HG02763 (cell line): ENCODE results near the gene CALR3.
A peak's percentile ranks its signal among the peaks of the same experiment; 100 is the strongest.
"Not testable (repeated sequence)": the region's sequence is repeated elsewhere in the genome, so short reads cannot be mapped to it uniquely, and the experiment has no call there.

Experiments used
- ATAC-seq: cut with Tn5 transposase; IDR thresholded peaks from one replicate; pipeline ENCODE4 v1.9.1; 2021; ENCODE audit warnings: mild to moderate bottlenecking, moderate library complexity; ENCODE audit not compliant: unreplicated experiment

Gene CALR3

GRCh38 chr19:16495982-16496612, at the start of gene CALR3, which contains the start of gene C19orf44:
TSS of gene CALR3 (minus strand) at chr19:16496167. CDS start at chr19:16496129, 38 bp downstream.
TSS of gene C19orf44 (plus strand) at chr19:16496394. CDS start at chr19:16500793, 4,399 bp downstream.
- ATAC-seq: peak; percentile 98

- no peak for ATAC-seq
Observed at GRCh38 chr19:16544473-16545231, 48.7 kb upstream of the CALR3 start.

GRCh38 chr19:16543734-16544133, 47.8 kb upstream of the CALR3 start:
- ATAC-seq: not testable (repeated sequence)

- no peak for ATAC-seq
Observed at GRCh38 chr19:16542910-16543472, 47.0 kb upstream of the CALR3 start.

- ATAC-seq: peak; percentile 87
Observed at GRCh38 chr19:16542045-16542909, 46.3 kb upstream of the CALR3 start, which contains the start of gene CHERP. TSS of gene CHERP (minus strand) at chr19:16542437. CDS start at chr19:16542378, 59 bp downstream.

- no peak for ATAC-seq
Observed at GRCh38 chr19:16541526-16542044, 45.6 kb upstream of the CALR3 start.

- no peak for ATAC-seq
Observed at GRCh38 chr19:16540948-16541347, 45.0 kb upstream of the CALR3 start.

GRCh38 chr19:16537111-16537510, 41.1 kb upstream of the CALR3 start:
- ATAC-seq: no peak

- no peak for ATAC-seq
Observed at GRCh38 chr19:16536130-16536529, 40.2 kb upstream of the CALR3 start.

- ATAC-seq: no peak
Observed at GRCh38 chr19:16535381-16535780, 39.4 kb upstream of the CALR3 start.

- no peak for ATAC-seq
Observed at GRCh38 chr19:16532440-16533234, 36.7 kb upstream of the CALR3 start.

- ATAC-seq: no peak
Observed at GRCh38 chr19:16531380-16531669, 35.4 kb upstream of the CALR3 start.

GRCh38 chr19:16530540-16531379, 34.8 kb upstream of the CALR3 start:
- ATAC-seq: no peak

GRCh38 chr19:16529466-16530144, 33.6 kb upstream of the CALR3 start:
- no peak for ATAC-seq

- no peak for ATAC-seq
Observed at GRCh38 chr19:16527971-16528521, 32.1 kb upstream of the CALR3 start.

GRCh38 chr19:16527334-16527935, 31.5 kb upstream of the CALR3 start:
- no peak for ATAC-seq

- no peak for ATAC-seq
Observed at GRCh38 chr19:16525751-16526481, 29.9 kb upstream of the CALR3 start.
